BLaER1 (cell line): ENCODE data around the gene HFM1.
"Not testable (repeated sequence)": the region's sequence is repeated elsewhere in the genome, so short reads cannot be mapped to it uniquely, and the experiment has no call there.

ENCODE experiments used
- H3K27ac ChIP-seq: shearing (Covaris generic); formaldehyde crosslinking; 2 replicates; pipeline ENCODE4 v1.8.1; 2022
- H3K27me3 ChIP-seq: shearing (Covaris generic); formaldehyde crosslinking; 2 replicates; pipeline ENCODE4 v1.8.1; 2022
- H3K36me3 ChIP-seq: shearing (Covaris generic); formaldehyde crosslinking; 2 replicates; pipeline ENCODE4 v1.8.1; 2022
- H3K4me1 ChIP-seq: shearing (Covaris generic); formaldehyde crosslinking; 2 replicates; pipeline ENCODE4 v1.8.1; 2022
- H3K4me2 ChIP-seq: shearing (Covaris generic); formaldehyde crosslinking; 2 replicates; pipeline ENCODE4 v1.8.1; 2022
- H3K4me3 ChIP-seq: shearing (Covaris generic); formaldehyde crosslinking; 2 replicates; pipeline ENCODE4 v1.8.1; 2022
- H3K9ac ChIP-seq: shearing (Covaris generic); formaldehyde crosslinking; 2 replicates; pipeline ENCODE4 v1.8.1; 2022
- H3K9me3 ChIP-seq: shearing (Covaris generic); formaldehyde crosslinking; 2 replicates; pipeline ENCODE4 v1.8.1; 2022
- H4K20me1 ChIP-seq: shearing (Covaris generic); formaldehyde crosslinking; 2 replicates; pipeline ENCODE4 v1.8.1; 2022
- Cebpa-rat ChIP-seq: shearing (Covaris generic); IDR thresholded peaks from 2 replicates; pipeline ENCODE4 v1.8.1; 2022

The HFM1 gene

DNA sequence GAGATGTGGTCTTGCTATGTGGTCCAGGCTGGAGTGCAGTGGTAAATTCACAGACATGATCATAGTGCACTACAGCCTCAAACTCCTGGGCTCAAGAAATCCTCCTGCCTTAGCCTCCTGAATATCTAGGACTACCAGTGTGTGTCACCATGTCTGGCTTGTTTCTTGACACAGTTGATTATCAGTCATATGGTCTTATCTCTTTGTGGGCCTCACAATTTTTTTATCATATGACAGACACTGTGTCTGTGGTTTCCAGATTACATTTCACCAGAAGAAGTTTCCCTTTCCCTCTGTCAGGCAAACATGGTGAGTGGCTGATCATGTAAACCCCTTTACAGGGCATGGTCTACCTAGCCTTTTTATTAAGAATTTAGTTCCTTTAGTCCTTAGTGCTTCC lies 96.1 kb downstream of the HFM1 start:
- H3K4me2 ChIP-seq: no peak overlapping the region
- no peaks in the 10 kb centered on the region for H3K27me3 ChIP-seq
- H3K4me1 ChIP-seq: no peaks in the 10 kb centered on the region
- no peak for TF ChIP-seq Cebpa-rat
- no peaks in the 10 kb centered on the region; the same call in 1 of the 2 replicates for H3K36me3 ChIP-seq
- no peaks in the 10 kb centered on the region for H4K20me1 ChIP-seq
- no peak overlapping the region for H3K4me3 ChIP-seq
- no peak overlapping the region for H3K27ac ChIP-seq
- peaks cover 32% of the 10 kb centered on the region for H3K9me3 ChIP-seq
- H3K9ac ChIP-seq: no peak overlapping the region

GRCh38 chr1:91307784-91308409 lies 96.7 kb downstream of the HFM1 start:
- Histone ChIP-seq H3K9me3 (peaks cover 32% of the 10 kb centered on the region), H3K9ac (no peak overlapping the region), H3K4me3 (no peak overlapping the region), H3K27me3 (no peaks in the 10 kb centered on the region), H3K4me2 (no peak overlapping the region), H3K4me1 (no peaks in the 10 kb centered on the region), H4K20me1 (no peaks in the 10 kb centered on the region), H3K27ac (no peak overlapping the region), H3K36me3 (no peaks in the 10 kb centered on the region; the same call in 1 of the 2 replicates)
- no peak for TF ChIP-seq Cebpa-rat

DNA sequence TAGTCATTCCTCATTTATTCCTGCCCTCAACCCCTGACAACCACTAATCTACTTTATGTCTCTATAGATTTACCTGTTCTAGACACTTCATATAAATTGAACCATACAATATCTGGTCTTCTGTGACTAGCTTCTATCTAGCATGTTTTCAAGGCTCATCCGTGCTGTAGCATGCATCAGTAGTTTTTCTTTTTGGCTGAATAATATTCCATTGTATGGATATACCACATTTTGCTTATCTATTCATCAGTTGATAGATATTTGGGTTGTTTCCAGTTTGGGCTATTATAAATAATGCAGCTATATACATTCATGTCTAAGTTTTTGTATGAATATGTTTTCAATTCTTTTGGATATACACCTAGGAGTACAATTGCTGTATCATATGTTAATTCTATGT lies 101.5 kb downstream of the HFM1 start:
- Histone ChIP-seq H3K4me1 (no peaks in the 10 kb centered on the region), H3K27ac (no peak overlapping the region), H3K4me3 (no peak overlapping the region), H3K27me3 (no peaks in the 10 kb centered on the region), H3K36me3 (no peaks in the 10 kb centered on the region), H3K9ac (no peak overlapping the region), H3K9me3 (peaks cover 6% of the 10 kb centered on the region), H3K4me2 (no peak overlapping the region), H4K20me1 (no peaks in the 10 kb centered on the region)
- TF ChIP-seq Cebpa-rat: no peak

DNA sequence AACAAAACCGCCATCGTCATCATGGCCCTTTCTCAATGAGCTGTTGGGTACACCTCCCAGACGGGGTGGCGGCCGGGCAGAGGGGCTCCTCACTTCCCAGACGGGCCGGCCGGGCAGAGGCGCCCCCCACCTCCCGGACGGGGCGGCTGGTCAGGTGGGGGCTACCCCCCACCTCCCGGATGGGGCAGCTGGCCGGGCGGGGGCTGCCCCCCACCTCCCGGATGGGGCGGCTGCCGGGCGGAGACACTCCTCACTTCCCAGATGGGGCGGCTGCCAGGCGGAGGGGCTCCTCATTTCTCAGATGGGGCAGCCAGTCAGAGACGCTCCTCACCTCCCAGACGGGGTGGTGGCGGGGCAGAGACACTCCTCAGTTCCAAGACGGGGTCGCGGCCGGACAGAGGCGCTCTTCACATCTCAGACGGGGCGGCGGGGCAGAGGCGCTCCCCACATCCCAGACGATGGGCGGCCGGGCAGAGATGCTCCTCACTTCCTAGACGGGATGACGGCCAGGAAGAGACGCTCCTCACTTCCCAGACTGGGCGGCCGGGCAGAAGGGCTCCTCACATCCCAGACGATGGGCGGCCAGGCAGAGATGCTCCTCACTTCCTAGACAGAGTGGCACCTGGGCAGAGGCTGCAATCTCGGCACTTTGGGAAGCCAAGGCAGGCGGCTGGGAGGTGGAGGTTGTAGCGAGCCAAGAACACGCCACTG lies 115.6 kb downstream of the HFM1 start:
- H3K4me1 ChIP-seq, H3K27me3 ChIP-seq, H3K9ac ChIP-seq, H3K4me2 ChIP-seq, H4K20me1 ChIP-seq, H3K4me3 ChIP-seq, H3K36me3 ChIP-seq, H3K27ac ChIP-seq: not testable (repeated sequence)
- H3K9me3 ChIP-seq: peaks cover 13% of the 10 kb centered on the region; the same call in 1 of the 2 replicates

GRCh38 chr1:91286962-91287317 lies 117.7 kb downstream of the HFM1 start:
- H3K4me2 ChIP-seq, H3K4me3 ChIP-seq, H3K9ac ChIP-seq, H4K20me1 ChIP-seq, H3K27ac ChIP-seq, H3K27me3 ChIP-seq, H3K36me3 ChIP-seq, H3K4me1 ChIP-seq: not testable (repeated sequence)
- peaks cover 13% of the 10 kb centered on the region; the same call in 1 of the 2 replicates for H3K9me3 ChIP-seq

- H3K4me1 ChIP-seq, H4K20me1 ChIP-seq, H3K36me3 ChIP-seq, H3K27me3 ChIP-seq, H3K4me2 ChIP-seq, H3K27ac ChIP-seq, H3K4me3 ChIP-seq, H3K9ac ChIP-seq: not testable (repeated sequence)
- H3K9me3 ChIP-seq: peaks cover 13% of the 10 kb centered on the region; the same call in 1 of the 2 replicates
Measured at GRCh38 chr1:91286259-91286961, 118.2 kb downstream of the HFM1 start.

DNA sequence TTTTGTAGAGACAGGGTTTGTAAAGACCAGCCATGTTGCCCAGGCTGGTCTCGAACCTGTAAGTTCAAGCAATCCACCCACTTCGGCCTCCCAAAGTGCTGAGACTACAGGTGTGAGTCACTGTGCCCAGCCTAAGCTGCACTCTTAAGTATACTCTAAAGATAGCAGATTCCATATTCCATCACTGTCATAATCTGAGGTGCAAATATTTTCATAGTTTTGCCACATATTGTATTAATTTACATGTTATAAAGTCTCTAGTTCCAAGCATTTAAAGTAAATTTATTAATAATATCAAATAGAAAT lies 121.3 kb downstream of the HFM1 start:
- no peak overlapping the region for H3K27ac ChIP-seq
- H3K9me3 ChIP-seq: 0 out of 2 replicates have a peak, but pooled peaks cover under 1% of the 10 kb centered on the region
- H3K36me3 ChIP-seq: no peaks in the 10 kb centered on the region
- H3K4me2 ChIP-seq: no peak overlapping the region
- H3K9ac ChIP-seq: no peak overlapping the region
- H3K4me3 ChIP-seq: no peak overlapping the region
- no peak for TF ChIP-seq Cebpa-rat
- H3K4me1 ChIP-seq: no peaks in the 10 kb centered on the region
- H4K20me1 ChIP-seq: no peaks in the 10 kb centered on the region
- H3K27me3 ChIP-seq: no peaks in the 10 kb centered on the region

GRCh38 chr1:91282695-91283420 lies 121.8 kb downstream of the HFM1 start:
- Histone ChIP-seq H3K4me1 (no peaks in the 10 kb centered on the region), H3K4me2 (no peak overlapping the region)

GRCh38 chr1:91281782-91282181 lies 122.9 kb downstream of the HFM1 start:
- no peak overlapping the region for H3K27ac ChIP-seq
- no peaks in the 10 kb centered on the region for H3K9me3 ChIP-seq
- no peaks in the 10 kb centered on the region for H3K4me1 ChIP-seq
- no peak overlapping the region for H3K9ac ChIP-seq
- no peaks in the 10 kb centered on the region for H3K36me3 ChIP-seq
- no peak for TF ChIP-seq Cebpa-rat
- H3K27me3 ChIP-seq: no peaks in the 10 kb centered on the region
- no peak overlapping the region for H3K4me2 ChIP-seq
- H4K20me1 ChIP-seq: no peaks in the 10 kb centered on the region
- H3K4me3 ChIP-seq: no peak overlapping the region

More at GRCh38 chr1:91282695-91283420, 121.8 kb downstream of the HFM1 start:
- H3K4me3 ChIP-seq: no peak overlapping the region
- H3K9me3 ChIP-seq: no peaks in the 10 kb centered on the region
- H4K20me1 ChIP-seq: no peaks in the 10 kb centered on the region
- no peaks in the 10 kb centered on the region for H3K27me3 ChIP-seq
- no peak overlapping the region for H3K27ac ChIP-seq
- no peaks in the 10 kb centered on the region for H3K36me3 ChIP-seq
- TF ChIP-seq Cebpa-rat: no peak
- H3K9ac ChIP-seq: no peak overlapping the region

- no peaks in the 10 kb centered on the region for H3K36me3 ChIP-seq
- no peak overlapping the region for H3K4me2 ChIP-seq
- no peak for TF ChIP-seq Cebpa-rat
- H3K27ac ChIP-seq: no peak overlapping the region
- no peaks in the 10 kb centered on the region for H4K20me1 ChIP-seq
- no peaks in the 10 kb centered on the region for H3K27me3 ChIP-seq
- H3K9ac ChIP-seq: no peak overlapping the region
- no peak overlapping the region for H3K4me3 ChIP-seq
- H3K9me3 ChIP-seq: no peaks in the 10 kb centered on the region
- no peaks in the 10 kb centered on the region for H3K4me1 ChIP-seq
Measured at GRCh38 chr1:91278754-91279153, 125.9 kb downstream of the HFM1 start.
